OCI-LY7 (cell line): ENCODE data around the gene ICOS. TPM values are rescaled to one million over a fixed set of nuclear protein-coding genes. Genes with fewer than 3 reads are reported as not detected.
"Not testable (repeated sequence)": the region's sequence is repeated elsewhere in the genome, so short reads cannot be mapped to it uniquely, and the experiment has no call there.

Experiments used
- BruUV-seq: library from RNA; stranded (reverse); fragments of 400-500 nt; replicated peaks from 2 replicates; lab custom pipeline; 2021; lab: Mats Ljungman, UMichigan
- CTCF ChIA-PET: fragments of 300-600 bp; sonication (Branson Sonifier 250); formaldehyde crosslinking; loops from one replicate; lab custom pipeline; 2022; ENCODE audit warnings: antibody characterized with exemption; ENCODE audit not compliant: unreplicated experiment; lab: Charles Lee
- POLR2A ChIA-PET: fragments of 300-600 bp; sonication (Branson Sonifier 250); formaldehyde crosslinking; loops from one replicate; lab custom pipeline; 2022; ENCODE audit warnings: antibody characterized with exemption; lab: Charles Lee
- DNase-seq: peaks from one replicate; pipeline ENCODE4 v3.0.0-alpha.2; 2015; ENCODE audit warnings: low spot score
- H2AFZ ChIP-seq: fragments of 200-600 bp; sonication (generic), shearing (Covaris generic); 2 replicates; pipeline ENCODE4 v1.6.1; 2014; ENCODE audit warnings: mild to moderate bottlenecking, antibody characterized with exemption, low read length, moderate library complexity
- H3K27ac ChIP-seq: fragments of 200-600 bp; sonication (generic); 2 replicates; pipeline ENCODE4 v1.5.1; 2014; ENCODE audit warnings: mixed run types, low read depth, mild to moderate bottlenecking, moderate library complexity, low read length, inconsistent platforms; ENCODE audit not compliant: poor library complexity, severe bottlenecking
- H3K36me3 ChIP-seq: fragments of 200-600 bp; sonication (generic); 2 replicates; pipeline ENCODE4 v1.6.1; 2014; ENCODE audit warnings: mild to moderate bottlenecking, antibody characterized with exemption, low read length, moderate library complexity, mixed read lengths; ENCODE audit not compliant: insufficient read depth
- H3K4me1 ChIP-seq: fragments of 200-600 bp; sonication (generic); 2 replicates; pipeline ENCODE4 v1.5.1; 2014; ENCODE audit warnings: mild to moderate bottlenecking, low read length; ENCODE audit not compliant: insufficient read depth, poor library complexity, severe bottlenecking
- H3K4me2 ChIP-seq: fragments of 200-600 bp; sonication (generic); 2 replicates; pipeline ENCODE4 v1.6.1; 2014; ENCODE audit warnings: mild to moderate bottlenecking, low read length
- H3K4me3 ChIP-seq: fragments of 200-600 bp; sonication (generic); 2 replicates; pipeline ENCODE4 v1.5.1; 2014; ENCODE audit warnings: mild to moderate bottlenecking, low read depth, low read length; ENCODE audit not compliant: poor library complexity, severe bottlenecking
- H3K79me2 ChIP-seq: fragments of 200-600 bp; sonication (generic); 2 replicates; pipeline ENCODE4 v1.6.1; 2016; ENCODE audit warnings: low read depth, mild to moderate bottlenecking, low read length, moderate library complexity, mixed read lengths; ENCODE audit not compliant: insufficient read depth
- H3K9me2 ChIP-seq: fragments of 200-600 bp; sonication (generic); 2 replicates; pipeline ENCODE4 v1.6.1; 2016; ENCODE audit warnings: mild to moderate bottlenecking, low read length, mixed read lengths; ENCODE audit not compliant: insufficient read depth
- H3K9me3 ChIP-seq: fragments of 200-600 bp; sonication (generic); 2 replicates; pipeline ENCODE4 v1.6.1; 2014; ENCODE audit warnings: mild to moderate bottlenecking, mixed run types, low read length, mixed read lengths
- H4K20me1 ChIP-seq: fragments of 200-600 bp; sonication (generic); 2 replicates; pipeline ENCODE4 v1.6.1; 2014; ENCODE audit warnings: mild to moderate bottlenecking, antibody characterized with exemption, low read length, moderate library complexity, mixed read lengths; ENCODE audit not compliant: insufficient read depth
- EZH2phosphoT487 ChIP-seq: fragments of 200-600 bp; sonication (generic); IDR thresholded peaks from 2 replicates; pipeline ENCODE4 v1.6.1; 2018; ENCODE audit warnings: low read depth, borderline replicate concordance, mild to moderate bottlenecking, mixed run types, antibody characterized with exemption, low read length, moderate library complexity, mixed read lengths
- intact Hi-C: fragments of 100-400 bp; cut with micrococcal nuclease; formaldehyde crosslinking; loops from one replicate; pipeline ENCODE4 v1.10.0; 2022; ENCODE audit not compliant: unreplicated experiment
- total RNA-seq, 2 experiments: library from RNA; depleted of rRNA in 1 of 2; stranded (reverse); fragments of >200 nt in 1 of 2; shearing (Covaris generic) in 1 of 2; gene quantifications; 2 replicates each; pipeline ENCODE4 v1.2.3, GENCODE V29; 2014 to 2022
- TF ChIP-seq, protein P1 (sequence below): fragments of 200-600 bp; sonication (generic); conservative IDR thresholded peaks from 2 replicates; pipeline ENCODE4 v1.5.1; 2014; ENCODE audit warnings: mild to moderate bottlenecking, antibody characterized with exemption, low read length, moderate library complexity, mixed read lengths

Gene ICOS
- total RNA-seq, 2 experiments from 2014 or later: not detected

DNA sequence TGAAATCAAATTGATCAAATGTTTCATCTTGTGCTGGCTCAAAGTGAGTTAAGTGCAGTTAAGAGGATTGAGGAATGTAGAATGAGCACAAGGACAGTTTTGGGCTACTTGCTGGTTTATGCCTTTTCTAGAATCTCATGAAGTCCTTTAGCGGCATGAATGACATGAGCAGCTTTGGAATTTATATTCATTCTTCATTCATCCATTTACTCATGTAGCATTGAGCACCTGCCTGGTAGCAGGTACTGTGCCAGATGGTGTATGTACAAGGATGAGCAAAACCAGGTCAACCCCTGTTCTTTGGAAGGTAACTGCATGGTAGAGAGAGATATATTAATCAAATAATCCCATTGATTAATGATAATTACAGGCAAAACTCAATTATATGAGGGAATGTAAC lies 1.2 kb downstream of the ICOS start:
- Histone ChIP-seq H3K36me3 (no peaks in the 10 kb centered on the region), H2AFZ (no peak overlapping the region), H3K9me2 (no peaks in the 10 kb centered on the region), H3K4me2 (no peak overlapping the region), H3K4me3 (no peak overlapping the region), H3K9me3 (no peaks in the 10 kb centered on the region), H3K27ac (no peak overlapping the region), H4K20me1 (no peaks in the 10 kb centered on the region), H3K4me1 (no peaks in the 10 kb centered on the region), H3K79me2 (no peaks in the 10 kb centered on the region)
- TF ChIP-seq EZH2phosphoT487: no peak
- TF ChIP-seq, protein P1, sequence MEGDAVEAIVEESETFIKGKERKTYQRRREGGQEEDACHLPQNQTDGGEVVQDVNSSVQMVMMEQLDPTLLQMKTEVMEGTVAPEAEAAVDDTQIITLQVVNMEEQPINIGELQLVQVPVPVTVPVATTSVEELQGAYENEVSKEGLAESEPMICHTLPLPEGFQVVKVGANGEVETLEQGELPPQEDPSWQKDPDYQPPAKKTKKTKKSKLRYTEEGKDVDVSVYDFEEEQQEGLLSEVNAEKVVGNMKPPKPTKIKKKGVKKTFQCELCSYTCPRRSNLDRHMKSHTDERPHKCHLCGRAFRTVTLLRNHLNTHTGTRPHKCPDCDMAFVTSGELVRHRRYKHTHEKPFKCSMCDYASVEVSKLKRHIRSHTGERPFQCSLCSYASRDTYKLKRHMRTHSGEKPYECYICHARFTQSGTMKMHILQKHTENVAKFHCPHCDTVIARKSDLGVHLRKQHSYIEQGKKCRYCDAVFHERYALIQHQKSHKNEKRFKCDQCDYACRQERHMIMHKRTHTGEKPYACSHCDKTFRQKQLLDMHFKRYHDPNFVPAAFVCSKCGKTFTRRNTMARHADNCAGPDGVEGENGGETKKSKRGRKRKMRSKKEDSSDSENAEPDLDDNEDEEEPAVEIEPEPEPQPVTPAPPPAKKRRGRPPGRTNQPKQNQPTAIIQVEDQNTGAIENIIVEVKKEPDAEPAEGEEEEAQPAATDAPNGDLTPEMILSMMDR: no peak
- intact Hi-C loops: no loop called here
- no TSS peak for BruUV-seq
- CTCF ChIA-PET: no interaction called here
- DNase-seq: no peak
- POLR2A ChIA-PET: interaction anchor here (0.6 kb wide), 1 partner anchor 92 kb away, joined by 4 read pairs; no protein-coding TSS in a partner anchor

DNA sequence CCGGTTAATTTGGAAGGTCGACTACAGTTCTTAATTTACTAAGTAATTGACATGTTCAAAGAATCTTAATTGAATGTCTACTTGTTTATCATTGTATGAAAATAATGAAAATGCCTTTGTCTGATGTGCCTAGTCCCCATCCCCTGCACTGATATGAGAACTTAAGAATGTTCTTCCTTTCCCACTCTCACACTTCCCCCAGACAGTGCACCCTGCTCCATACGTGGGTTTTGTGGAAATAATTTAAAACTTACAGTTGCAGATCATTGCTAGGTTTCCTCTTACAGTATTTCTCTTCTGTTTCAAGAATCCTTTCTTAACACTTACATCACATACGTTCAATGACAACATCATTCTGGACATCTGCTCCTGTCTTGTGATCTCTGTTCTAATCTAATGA lies 3.5 kb downstream of the ICOS start:
- BruUV-seq: no TSS peak
- Histone ChIP-seq H3K79me2 (no peaks in the 10 kb centered on the region), H2AFZ (no peak overlapping the region), H3K4me2 (no peak overlapping the region), H4K20me1 (no peaks in the 10 kb centered on the region), H3K27ac (no peak overlapping the region), H3K36me3 (no peaks in the 10 kb centered on the region), H3K4me3 (no peak overlapping the region), H3K9me3 (no peaks in the 10 kb centered on the region), H3K9me2 (no peaks in the 10 kb centered on the region), H3K4me1 (no peaks in the 10 kb centered on the region)
- DNase-seq: no peak
- intact Hi-C loops: no loop called here
- no peak for TF ChIP-seq EZH2phosphoT487
- TF ChIP-seq, protein P1: no peak
- CTCF ChIA-PET: no interaction called here
- POLR2A ChIA-PET: no interaction called here

DNA sequence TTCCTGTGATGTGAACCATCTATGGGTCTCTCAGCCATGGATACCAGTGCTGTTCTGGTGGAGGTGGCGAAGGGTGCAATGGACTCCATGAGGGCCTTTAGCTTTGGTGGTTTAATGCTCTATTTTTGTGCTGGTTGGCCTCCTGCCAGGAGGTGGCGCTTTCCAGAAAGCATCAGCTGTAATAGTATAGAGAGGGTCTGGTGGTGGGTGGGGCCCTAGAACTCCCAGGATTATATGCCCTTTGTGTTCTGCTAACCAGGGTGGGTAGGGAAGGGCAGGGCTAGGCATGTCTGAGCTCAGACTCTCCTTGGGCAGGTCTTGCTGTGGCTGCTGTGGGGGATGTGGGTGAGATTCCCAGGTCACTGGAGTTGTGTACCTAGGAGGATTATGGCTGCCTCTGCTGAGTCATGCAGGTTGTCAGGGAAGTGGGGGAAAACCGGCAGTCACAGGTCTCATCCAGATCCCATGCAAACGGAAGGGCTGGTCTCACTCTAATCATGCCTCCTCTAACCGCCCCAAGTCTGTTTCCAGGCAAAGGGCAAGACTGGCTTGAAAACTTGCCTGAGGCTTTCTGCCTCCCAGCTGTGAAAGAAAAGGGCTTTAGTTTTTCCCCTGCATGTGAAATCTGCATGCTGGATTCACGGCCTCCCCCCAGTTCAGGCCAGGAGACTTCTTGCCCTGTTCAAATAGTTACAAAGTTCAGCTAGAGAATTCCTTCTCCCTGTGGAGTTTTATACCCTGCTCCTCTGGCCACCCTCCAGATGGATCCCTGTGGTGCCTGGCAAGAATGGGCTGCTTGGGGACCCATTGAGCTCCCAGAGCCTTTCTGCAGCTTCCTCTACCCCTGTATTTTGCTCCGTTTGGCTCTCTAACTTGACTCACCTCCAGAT lies 7.2 kb downstream of the ICOS start:
- H4K20me1 ChIP-seq, H3K36me3 ChIP-seq, intact Hi-C loops, BruUV-seq, CTCF ChIA-PET, H3K9me2 ChIP-seq, H3K4me2 ChIP-seq, DNase-seq, H2AFZ ChIP-seq, H3K4me1 ChIP-seq, H3K4me3 ChIP-seq, H3K79me2 ChIP-seq, H3K9me3 ChIP-seq, H3K27ac ChIP-seq: not testable (repeated sequence)
- TF ChIP-seq, protein P1: peak; percentile 55
- POLR2A ChIA-PET: interaction anchor here (0.5 to 0.8 kb wide), 2 partner anchors 46 to 188 kb away, joined by 3 read pairs; no protein-coding TSS in a partner anchor
